GM18526 (cell line): Measurements from ENCODE around the gene VPS35L.

Experiments used
- POLR2A ChIP-seq: IDR thresholded peaks from 3 replicates; pipeline ENCODE4 v1.6.1; 2011; ENCODE audit not compliant: insufficient read length; ENCODE audit errors: extremely low read depth

Gene VPS35L

GRCh38 chr16:19705146-19705501 lies 149.6 kb downstream of the VPS35L start:
- no peak for TF ChIP-seq POLR2A

- TF ChIP-seq POLR2A: no peak
Observed at GRCh38 chr16:19705843-19706242, 150.3 kb downstream of the VPS35L start.

GRCh38 chr16:19706846-19707245 lies 151.3 kb downstream of the VPS35L start:
- TF ChIP-seq POLR2A: no peak

- no peak for TF ChIP-seq POLR2A
Observed at GRCh38 chr16:19707569-19708295, 152.2 kb downstream of the VPS35L start.

- TF ChIP-seq POLR2A: no peak
Observed at GRCh38 chr16:19708296-19709205, 153.0 kb downstream of the VPS35L start.

- TF ChIP-seq POLR2A: no peak
Observed at GRCh38 chr16:19709381-19710136, 154.1 kb downstream of the VPS35L start.

GRCh38 chr16:19710191-19710908 lies 154.8 kb downstream of the VPS35L start:
- no peak for TF ChIP-seq POLR2A

- TF ChIP-seq POLR2A: no peak
Observed at GRCh38 chr16:19710991-19711545, 155.6 kb downstream of the VPS35L start.

GRCh38 chr16:19711643-19712042 lies 156.1 kb downstream of the VPS35L start:
- TF ChIP-seq POLR2A: no peak

- no peak for TF ChIP-seq POLR2A
Observed at GRCh38 chr16:19712418-19713058, 157.0 kb downstream of the VPS35L start.

- no peak for TF ChIP-seq POLR2A
Observed at GRCh38 chr16:19713697-19714096, 158.2 kb downstream of the VPS35L start.

GRCh38 chr16:19715566-19715965 lies 160.1 kb downstream of the VPS35L start:
- no peak for TF ChIP-seq POLR2A

GRCh38 chr16:19716183-19716582 lies 160.7 kb downstream of the VPS35L start:
- no peak for TF ChIP-seq POLR2A

GRCh38 chr16:19717314-19717713 lies 161.8 kb downstream of the VPS35L start:
- TF ChIP-seq POLR2A: no peak
